Ovary (tissue), 9 donors: Measurements from ENCODE around the gene SSU72. TPM values are rescaled to one million over a fixed set of nuclear protein-coding genes. Genes with fewer than 3 reads are reported as not detected.

Source experiments
- DNase-seq, 5 donors: peaks; one replicate each; pipeline ENCODE4 v3.0.0-alpha.2; 2019 to 2020
- H3K27ac ChIP-seq, 2 donors: fragments of 200-600 bp; one replicate each; pipeline versions ENCODE4 v1.5.1 to v1.8.0; 2019 to 2022
- H3K27me3 ChIP-seq: fragments of 200-600 bp; one replicate; pipeline ENCODE4 v1.8.0; 2022
- H3K36me3 ChIP-seq: fragments of 200-600 bp; sonication (generic); one replicate; pipeline ENCODE4 v1.5.1; 2019
- H3K4me1 ChIP-seq: one replicate; pipeline ENCODE4 v1.8.1; 2013; ENCODE audit warnings: mild to moderate bottlenecking, moderate library complexity; ENCODE audit not compliant: insufficient read depth
- H3K4me3 ChIP-seq: fragments of 200-600 bp; sonication (generic); one replicate; pipeline ENCODE4 v1.5.1; 2017
- H3K9me3 ChIP-seq, 2 donors: fragments of 200-600 bp in 1 of 2; sonication (generic) in 1 of 2; one replicate each; pipeline versions ENCODE4 v1.5.1 to v1.8.1; 2013 to 2019; ENCODE audit warnings: mild to moderate bottlenecking in 1 of 2, moderate library complexity in 1 of 2
- CTCF ChIP-seq, 3 donors: fragments of 450-650 bp in 2 of 3; fragments of 200-600 bp in 1 of 3; IDR thresholded peaks; one replicate each; pipeline versions ENCODE4 v1.5.1 to v1.8.0; 2016 to 2022; ENCODE audit warnings: antibody characterized with exemption in 3 of 3, mild to moderate bottlenecking in 1 of 3
- EP300 ChIP-seq: sonication (generic); formaldehyde crosslinking; IDR thresholded peaks from one replicate; pipeline ENCODE4 v1.6.1; 2017; ENCODE audit warnings: antibody characterized with exemption
- POLR2A ChIP-seq: fragments of 450-650 bp; IDR thresholded peaks from one replicate; pipeline ENCODE4 v1.6.1; 2017; ENCODE audit warnings: antibody characterized with exemption, mild to moderate bottlenecking, moderate library complexity
- WGBS, 3 donors: extraction: QIAGEN DNeasy Blood & Tissue Kit in 1 of 3; methylation state at CpG; one replicate each; pipeline versions ENCODE4 v1.1.5 to v1.1.7; 2013 to 2017; 5-methylcytosine and 5-hydroxymethylcytosine counted together
- intact Hi-C, 4 donors: fragments of 100-400 bp; cut with DNase I; formaldehyde crosslinking; loops; one replicate each; pipeline versions ENCODE4 v1.11.0 to v1.15.1; 2022 to 2023
- polyA plus RNA-seq, 2 donors: library from polyadenylated mRNA; stranded (reverse); fragments of 200-250 nt in 1 of 2; fragments of 350-450 nt in 1 of 2; fragmentation: Illumina TruSeq in 1 of 2; extraction: RNeasy Lipid Tissue Mini Kit (QIAGEN cat#74804) in 1 of 2; gene quantifications; one replicate each; pipeline ENCODE4 v1.2.3, GENCODE V29; 2013 to 2014
- total RNA-seq, 7 donors: library from RNA; depleted of rRNA in 2 of 7; stranded (reverse); fragments of >200 nt in 2 of 7; fragmentation: NEBNext Ultra II Directional in 3 of 7; extraction: Animal tissue kit (Norgen Biotek cat#: 25700) in 3 of 7; gene quantifications; one replicate each; pipeline versions ENCODE4 v1.1.0 to v1.2.4, GENCODE V29; 2016 to 2023
- donor health status: DM: no; HTN: no; CAD: no; lungs with moderate emphysema.
- donor health status: DM: no; HTN: no; CAD: no.
- donor health status: Bipolar disorder and iron deficiency.
- donor health status: DM: yes; HTN: yes; CAD: no.
- donor health status: DM: no; HTN: no; CAD: no.
- donor health status: DM: yes; HTN: yes; CAD: no.

The SSU72 gene
- total and polyA plus RNA-seq, 9 donors = 72.3 to 119 (median 110) TPM

- intact Hi-C loops = no loop called here
- DNase-seq = no peak
- Histone ChIP-seq H3K27me3 (no peaks in the 10 kb centered on the region), H3K36me3 (no peaks in the 10 kb centered on the region), H3K4me1 (peaks cover 14% of the 10 kb centered on the region), H3K4me3 (no peak overlapping the region), H3K27ac (no peak overlapping the region), H3K9me3 (no peaks in the 10 kb centered on the region)
- WGBS, 3 donors = 91 to 94% (median 91%) methylated on average over 32 of the region's 32 CpGs
- TF ChIP-seq EP300 (no peak), POLR2A (no peak), CTCF (IDR thresholded peaks at IDR 0.05) (no peak)
Measured at GRCh38 chr1:1537626-1538250, 36.9 kb downstream of the SSU72 start.

GRCh38 chr1:1536938-1537546 lies 37.6 kb downstream of the SSU72 start:
- DNase-seq = no peak
- H3K36me3 ChIP-seq = no peaks in the 10 kb centered on the region
- H3K27ac ChIP-seq = no peak overlapping the region
- H3K9me3 ChIP-seq = no peaks in the 10 kb centered on the region
- intact Hi-C loops = no loop called here
- peaks cover 14% of the 10 kb centered on the region for H3K4me1 ChIP-seq
- WGBS, 3 donors = 77 to 88% (median 82%) methylated on average over 13 to 15 of the region's 15 CpGs
- no peaks in the 10 kb centered on the region for H3K27me3 ChIP-seq
- TF ChIP-seq EP300 (no peak), POLR2A (no peak), CTCF (IDR thresholded peaks at IDR 0.05) (no peak)
- H3K4me3 ChIP-seq = no peak overlapping the region

DNA sequence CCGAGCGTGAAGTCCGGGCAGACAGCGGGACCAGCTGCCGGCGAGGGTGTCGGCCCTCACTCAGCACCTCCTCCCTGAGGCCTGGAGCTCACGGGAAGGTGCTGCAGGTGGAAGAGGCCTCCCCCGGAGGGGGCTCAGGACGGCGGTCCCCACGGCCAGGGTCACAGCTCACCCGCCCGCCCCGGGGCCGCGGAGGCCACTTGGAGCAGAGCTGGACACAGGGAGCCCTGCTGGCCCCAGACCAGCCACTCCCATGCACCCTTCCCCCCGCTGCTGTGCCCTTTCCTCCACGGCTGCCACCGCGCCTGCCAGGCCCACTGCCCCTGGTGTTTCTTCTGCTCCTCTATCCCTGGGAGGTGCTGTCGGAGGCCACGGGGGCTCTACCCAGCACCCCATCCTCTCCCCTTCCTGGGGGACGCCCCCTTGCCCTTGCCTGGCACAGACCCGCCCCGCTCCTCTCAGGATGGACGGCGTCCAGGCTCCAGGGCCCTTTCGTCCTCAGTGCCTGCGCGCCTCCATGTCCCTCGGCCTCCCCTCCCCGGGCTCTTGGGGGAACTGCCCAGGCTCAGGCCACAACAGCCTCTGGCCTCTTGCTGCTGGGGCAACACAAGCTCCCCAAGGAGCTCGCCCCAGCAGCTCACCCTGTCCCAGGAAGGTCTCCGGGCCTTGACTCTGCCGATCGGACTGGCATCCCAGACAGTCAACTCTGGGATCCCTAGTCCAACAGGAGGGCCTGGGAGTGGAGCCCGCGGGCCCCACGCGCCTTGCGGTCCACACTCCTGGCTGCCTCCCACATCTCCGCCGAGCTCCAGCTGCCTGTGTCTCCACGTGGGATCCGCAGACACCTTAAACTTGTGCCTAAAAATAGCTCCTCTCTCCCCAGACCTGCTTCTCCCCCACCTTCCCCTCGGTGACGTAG lies 38.4 kb downstream of the SSU72 start:
- peaks cover 14% of the 10 kb centered on the region for H3K4me1 ChIP-seq
- DNase-seq = peak in 1 of 5 donors; percentile 30
- TF ChIP-seq EP300 = no peak
- no peak for TF ChIP-seq CTCF (IDR thresholded peaks at IDR 0.05)
- no peak for TF ChIP-seq POLR2A
- no peak overlapping the region for H3K27ac ChIP-seq
- 73 to 82% (median 75%) methylated on average over 48 of the region's 48 CpGs for WGBS, 3 donors
- no peaks in the 10 kb centered on the region for H3K27me3 ChIP-seq
- no peak overlapping the region for H3K4me3 ChIP-seq
- no peaks in the 10 kb centered on the region for H3K36me3 ChIP-seq
- H3K9me3 ChIP-seq = peaks cover 0 to 5% of the 10 kb centered on the region in 2 donors
- intact Hi-C loops = no loop called here

DNA sequence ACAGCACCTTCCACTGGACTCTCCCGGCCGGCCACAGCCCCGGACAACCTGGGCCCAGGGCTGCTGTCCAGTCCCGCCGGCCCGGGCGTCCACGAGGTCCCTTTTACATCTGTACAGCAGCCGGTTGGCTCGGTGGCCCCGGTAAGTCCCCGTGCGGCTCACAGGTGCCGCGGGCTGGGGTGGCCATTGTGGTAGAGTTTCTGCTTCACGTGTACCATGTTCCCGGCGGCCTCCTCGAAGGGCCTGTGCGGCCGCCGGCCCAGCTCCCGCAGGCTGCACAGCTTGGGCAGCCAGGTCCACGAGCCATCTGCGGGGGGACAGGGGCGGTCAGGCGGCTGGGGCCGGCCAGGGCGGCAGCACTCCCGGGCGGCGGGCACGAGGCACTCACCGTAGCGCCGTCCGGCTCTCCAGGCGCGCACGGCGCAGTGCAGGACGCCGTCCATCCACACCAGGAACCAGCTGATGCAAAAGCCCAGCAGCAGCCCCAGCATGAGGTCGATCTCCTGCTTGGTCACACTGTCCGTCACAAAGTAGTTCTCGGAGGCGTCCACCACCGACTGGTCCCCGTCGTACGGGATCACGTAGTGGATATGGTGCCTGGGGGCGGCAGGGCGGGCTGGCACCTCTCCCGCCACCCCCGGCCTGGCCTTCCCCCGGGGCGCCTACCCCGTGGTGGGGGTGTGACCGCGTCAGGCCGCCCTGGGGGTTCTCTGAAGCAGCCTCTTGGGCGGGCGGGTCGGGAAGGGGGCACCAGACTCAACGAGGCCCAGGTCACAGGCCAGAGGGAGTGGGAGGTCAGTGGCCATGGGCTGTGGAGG lies 39.3 kb downstream of the SSU72 start:
- WGBS, 3 donors = 92 to 95% (median 92%) methylated on average over 61 to 66 of the region's 66 CpGs
- intact Hi-C loops = no loop called here
- Histone ChIP-seq H3K27me3 (no peaks in the 10 kb centered on the region), H3K4me1 (peaks cover 12% of the 10 kb centered on the region), H3K27ac (no peak overlapping the region), H3K9me3 (peaks cover 0 to 5% of the 10 kb centered on the region in 2 donors), H3K4me3 (no peak overlapping the region), H3K36me3 (no peaks in the 10 kb centered on the region)
- peak in 1 of 5 donors; percentile 29 for DNase-seq
- no peak for TF ChIP-seq POLR2A
- TF ChIP-seq EP300 = no peak
- TF ChIP-seq CTCF (IDR thresholded peaks at IDR 0.05) = no peak
